NK-92 (cell line): ENCODE results near the gene OR2T35.
"Not testable (repeated sequence)": the region's sequence is repeated elsewhere in the genome, so short reads cannot be mapped to it uniquely, and the experiment has no call there.

ENCODE experiments used
- DNase-seq: peaks from one replicate; lab custom pipeline; 2025; ENCODE audit not compliant: unreplicated experiment; lab: John Stamatoyannopoulos, UW

OR2T35 gene

GRCh38 chr1:248645178-248645577, at the start of gene OR2T35:
TSS of gene OR2T35 (minus strand) at chr1:248645278. CDS start at chr1:248639258, 6,020 bp downstream.
- DNase-seq, result not testable (repeated sequence)

- no peak for DNase-seq
These were observed 46.6 kb upstream of the OR2T35 start for GRCh38 chr1:248691567-248692155.

GRCh38 chr1:248688527-248689298, 43.6 kb upstream of the OR2T35 start:
- no peak for DNase-seq

GRCh38 chr1:248686815-248687214, 41.7 kb upstream of the OR2T35 start:
- no peak for DNase-seq

GRCh38 chr1:248681651-248682050, 36.6 kb upstream of the OR2T35 start:
- DNase-seq, result no peak

GRCh38 chr1:248670003-248670402, 24.9 kb upstream of the OR2T35 start:
- no peak for DNase-seq

- DNase-seq, result not testable (repeated sequence)
These were observed 18.6 kb upstream of the OR2T35 start for GRCh38 chr1:248663453-248664328.

- DNase-seq, result not testable (repeated sequence)
These were observed 11.7 kb upstream of the OR2T35 start for GRCh38 chr1:248656797-248657196.

GRCh38 chr1:248655354-248655753, 10.3 kb upstream of the OR2T35 start, which contains the start of gene OR2T27:
TSS of gene OR2T27 (minus strand) at chr1:248655528. CDS start at chr1:248650884, 4,644 bp downstream.
- DNase-seq, result not testable (repeated sequence)

GRCh38 chr1:248648770-248649536, 3.9 kb upstream of the OR2T35 start:
- DNase-seq, result not testable (repeated sequence)

GRCh38 chr1:248642971-248643651, 2.0 kb downstream of the OR2T35 start:
- DNase-seq, result not testable (repeated sequence)

GRCh38 chr1:248641583-248641982, 3.5 kb downstream of the OR2T35 start:
- DNase-seq, result not testable (repeated sequence)

GRCh38 chr1:248640906-248641305, 4.2 kb downstream of the OR2T35 start:
- not testable (repeated sequence) for DNase-seq

GRCh38 chr1:248639652-248640051, 5.4 kb downstream of the OR2T35 start:
- DNase-seq, result not testable (repeated sequence)

- not testable (repeated sequence) for DNase-seq
These were observed 8.5 kb downstream of the OR2T35 start for GRCh38 chr1:248636612-248637011.

GRCh38 chr1:248634991-248635390, 10.1 kb downstream of the OR2T35 start, which contains the start of gene OR2T11:
TSS of gene OR2T11 (minus strand) at chr1:248635091. CDS start at chr1:248627128, 7,963 bp downstream.
- DNase-seq, result not testable (repeated sequence)

- DNase-seq, result no peak
These were observed 13.6 kb downstream of the OR2T35 start for GRCh38 chr1:248631354-248632008.

- no peak for DNase-seq
These were observed 14.5 kb downstream of the OR2T35 start for GRCh38 chr1:248630551-248630950.
